ENCODE measurements around the gene LNX1. TPM values are rescaled to one million over a fixed set of nuclear protein-coding genes. Genes with fewer than 3 reads are reported as not detected.

The LNX1 gene
- total and polyA plus RNA-seq, 2 of the 13 experiments (the other 11 are each of a cell fraction or from before 2014, with no cell fraction given) = 0.49 TPM

GRCh38 chr4:53518807-53519206, 72.5 kb downstream of the LNX1 start (continued):
- TF ChIP-seq NONO (IDR thresholded peaks at IDR 0.05) (no peak), NONO (CRISPR knock-in tag; conservative IDR thresholded peaks at IDR 0.05) (no peak), ZHX1 (CRISPR knock-in tag; IDR thresholded peaks at IDR 0.05; ENCODE audit: low read depth) (no peak), SATB2 (CRISPR knock-in tag; IDR thresholded peaks at IDR 0.05) (no peak), ZNF382 (CRISPR knock-in tag; IDR thresholded peaks at IDR 0.05; ENCODE audit: borderline replicate concordance) (no peak), HNF1A (IDR thresholded peaks at IDR 0.05; ENCODE audit: low read depth) (no peak), HNF1A (CRISPR knock-in tag; IDR thresholded peaks at IDR 0.05; ENCODE audit: borderline replicate concordance) (no peak)

Data from HepG2 (cell line).